ENCODE results near the gene C19orf38.
"Not testable (repeated sequence)": the region's sequence is repeated elsewhere in the genome, so short reads cannot be mapped to it uniquely, and the experiment has no call there.

The C19orf38 gene

GRCh38 chr19:10852098-10852800, 4.0 kb downstream of the C19orf38 start:
- DNase-seq: peak; percentile 63

GRCh38 chr19:10852941-10853340, 4.7 kb downstream of the C19orf38 start:
- no peak for DNase-seq

DNA sequence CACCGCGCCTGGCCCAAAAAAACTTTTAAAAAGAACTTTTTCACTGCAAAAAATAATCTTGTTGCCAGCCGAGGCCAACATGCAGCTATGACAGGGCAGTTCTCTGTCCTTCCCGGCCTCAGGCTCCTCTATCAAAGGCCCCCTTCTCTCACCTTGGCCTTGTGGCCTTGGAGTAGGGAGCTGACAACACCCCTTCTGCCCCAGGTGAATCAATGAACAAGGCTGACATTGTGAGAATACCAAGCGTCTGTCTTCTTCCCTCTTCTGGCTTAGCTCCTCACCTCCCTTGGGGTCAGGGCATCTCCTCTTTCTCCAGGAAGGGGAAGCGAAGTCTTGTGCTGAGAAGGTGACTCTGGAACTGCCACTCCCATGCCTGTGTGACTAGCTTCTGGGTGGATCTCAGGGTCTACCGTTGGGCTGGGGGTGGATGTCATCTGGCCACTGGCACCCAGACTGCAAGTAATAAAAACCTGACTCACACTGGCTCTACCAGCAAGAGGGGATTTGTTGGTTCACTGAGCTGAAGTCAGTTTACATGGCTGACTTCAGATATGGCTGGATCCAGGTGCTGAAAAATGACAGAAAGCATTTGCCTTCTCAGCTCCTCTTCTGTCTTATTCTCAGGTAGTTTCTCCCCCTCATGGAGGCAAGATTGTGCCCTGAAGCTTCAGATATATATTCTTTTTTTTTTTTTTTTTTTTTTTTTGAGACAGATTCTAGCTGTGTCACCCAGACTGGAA, 6.3 kb downstream of the C19orf38 start:
- DNase-seq: no peak

DNA sequence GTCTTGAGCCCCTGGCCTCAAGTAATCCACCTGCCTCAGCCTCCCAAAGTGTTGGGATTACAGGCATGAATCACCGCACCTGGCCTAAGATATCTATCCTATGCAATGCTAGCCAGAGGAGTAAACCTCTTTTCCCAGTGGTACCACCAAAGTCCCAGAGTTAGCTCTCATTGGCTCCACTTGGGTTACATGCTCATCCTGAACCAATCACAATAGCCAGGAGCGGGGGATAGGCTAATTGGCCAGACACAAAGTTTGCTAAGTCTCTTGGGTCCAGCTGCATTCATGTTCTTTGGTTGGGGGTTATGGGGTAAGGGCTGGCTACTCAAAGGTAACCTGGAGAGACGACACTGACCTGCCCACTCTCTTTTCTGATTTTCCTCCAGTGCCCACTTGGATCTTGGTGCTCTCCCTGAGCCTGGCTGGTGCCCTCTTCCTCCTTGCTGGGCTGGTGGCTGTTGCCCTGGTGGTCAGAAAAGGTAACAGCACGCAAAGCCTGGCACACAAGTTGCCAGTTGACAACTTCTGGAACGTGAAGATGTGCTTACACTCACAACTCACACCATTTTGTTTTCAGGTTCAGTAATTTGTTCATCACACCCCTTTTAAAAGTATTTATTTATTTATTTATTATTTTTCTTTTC, 7.8 kb downstream of the C19orf38 start:
- DNase-seq: no peak

DNA sequence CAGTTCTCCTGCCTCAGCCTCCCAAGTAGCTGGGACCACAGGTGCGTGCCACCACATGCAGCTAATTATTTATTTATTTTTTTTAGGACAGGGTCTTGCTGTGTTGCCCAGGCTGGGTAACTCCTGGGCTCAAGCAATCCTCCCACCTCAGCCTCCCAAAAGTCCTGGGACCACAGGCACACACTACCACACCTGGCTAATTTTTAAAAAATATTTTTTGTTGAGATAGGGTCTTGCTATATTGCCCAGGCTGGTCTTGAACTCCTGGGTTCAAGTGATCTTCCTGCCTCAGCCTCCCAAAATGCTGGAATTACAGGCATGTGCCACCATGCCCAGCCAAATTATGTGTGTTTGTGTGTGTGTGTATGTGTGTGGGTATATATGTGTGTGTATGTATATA, 8.7 kb downstream of the C19orf38 start:
- DNase-seq: not testable (repeated sequence)

DNA sequence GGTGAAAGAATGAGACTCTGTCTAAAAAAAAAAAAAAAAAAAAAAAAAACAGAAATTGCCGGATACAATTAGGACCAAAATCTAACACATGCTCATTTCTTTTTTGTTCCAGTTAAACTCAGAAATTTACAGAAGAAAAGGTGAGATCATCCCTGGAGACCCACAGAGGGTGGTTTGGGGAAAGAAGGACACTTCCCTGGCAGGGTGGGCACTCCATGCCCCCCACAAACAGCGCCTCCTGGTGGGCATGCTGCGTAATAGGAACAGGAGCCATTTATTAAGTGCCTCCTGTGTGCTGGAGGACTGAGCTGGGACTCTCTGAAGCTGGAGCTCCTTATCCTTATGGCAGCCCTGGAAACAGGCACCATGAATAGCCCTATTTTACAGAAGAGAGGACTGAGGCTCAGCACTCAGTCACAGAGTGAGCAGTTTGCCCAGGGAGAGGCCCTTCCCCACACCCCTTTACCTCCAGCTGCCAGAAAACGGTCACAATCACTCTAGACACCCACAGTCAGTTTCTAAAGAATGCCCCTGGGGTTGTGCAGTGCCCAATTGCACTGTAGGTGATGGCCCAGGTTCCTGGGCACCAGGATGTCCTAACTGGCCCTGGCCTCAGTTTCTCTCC, 10.1 kb downstream of the C19orf38 start:
- peak; percentile 20 for DNase-seq

- DNase-seq: peak; percentile 15
Observed at GRCh38 chr19:10861103-10861651, 13.0 kb downstream of the C19orf38 start.

GRCh38 chr19:10862561-10863106, 14.4 kb downstream of the C19orf38 start:
- no peak for DNase-seq

DNA sequence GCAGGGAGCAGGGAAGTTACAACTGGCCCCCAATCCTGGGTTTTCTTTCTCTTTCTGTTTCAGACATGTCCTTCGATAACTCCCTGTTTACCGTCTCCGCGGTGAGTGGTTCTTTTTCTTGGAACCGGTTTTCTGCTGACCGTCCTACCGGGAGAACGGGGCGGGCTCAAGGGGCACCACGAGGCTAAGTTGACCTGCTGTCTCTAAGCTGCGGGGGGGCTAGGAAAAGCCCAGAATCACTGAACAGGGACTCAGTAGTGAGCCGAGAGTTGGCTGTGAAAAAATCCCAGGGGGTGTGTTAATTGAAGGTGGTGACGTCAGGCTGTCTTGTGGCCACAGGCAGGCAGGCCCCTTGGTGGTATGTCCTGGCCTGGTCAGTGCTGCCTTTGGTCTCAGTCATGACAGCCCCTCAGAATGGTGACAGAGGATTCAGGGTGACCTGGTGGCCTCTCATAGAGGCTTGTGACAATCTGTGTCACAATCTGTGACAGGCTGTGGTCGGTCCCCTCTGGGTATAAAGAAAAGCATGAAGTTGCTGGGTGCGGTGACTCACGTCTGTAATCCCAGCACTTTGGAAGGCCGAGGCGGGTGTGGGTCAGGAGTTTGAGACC, 15.0 kb downstream of the C19orf38 start:
- peak; percentile 20 for DNase-seq

DNA sequence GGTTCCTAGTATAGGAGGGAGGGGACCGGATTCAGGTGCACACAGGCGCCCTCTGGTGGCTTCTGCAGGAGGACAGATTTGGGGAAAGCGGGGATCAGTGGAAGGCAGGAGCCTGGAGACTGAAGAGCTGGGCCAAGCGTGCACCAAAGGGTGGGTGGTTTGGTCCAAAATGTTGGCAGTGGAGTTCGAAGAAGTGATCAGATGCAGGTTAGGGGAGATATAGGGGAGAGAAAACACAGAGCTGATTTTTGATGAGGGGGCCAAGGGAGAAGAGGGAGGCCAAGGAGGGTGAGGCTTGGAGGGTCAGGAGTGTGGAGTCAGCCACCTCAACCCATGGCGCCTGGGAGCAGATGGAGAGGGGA, 16.3 kb downstream of the C19orf38 start:
- DNase-seq: peak; percentile 69

GRCh38 chr19:10866495-10866894, 18.3 kb downstream of the C19orf38 start:
- DNase-seq: no peak

DNA sequence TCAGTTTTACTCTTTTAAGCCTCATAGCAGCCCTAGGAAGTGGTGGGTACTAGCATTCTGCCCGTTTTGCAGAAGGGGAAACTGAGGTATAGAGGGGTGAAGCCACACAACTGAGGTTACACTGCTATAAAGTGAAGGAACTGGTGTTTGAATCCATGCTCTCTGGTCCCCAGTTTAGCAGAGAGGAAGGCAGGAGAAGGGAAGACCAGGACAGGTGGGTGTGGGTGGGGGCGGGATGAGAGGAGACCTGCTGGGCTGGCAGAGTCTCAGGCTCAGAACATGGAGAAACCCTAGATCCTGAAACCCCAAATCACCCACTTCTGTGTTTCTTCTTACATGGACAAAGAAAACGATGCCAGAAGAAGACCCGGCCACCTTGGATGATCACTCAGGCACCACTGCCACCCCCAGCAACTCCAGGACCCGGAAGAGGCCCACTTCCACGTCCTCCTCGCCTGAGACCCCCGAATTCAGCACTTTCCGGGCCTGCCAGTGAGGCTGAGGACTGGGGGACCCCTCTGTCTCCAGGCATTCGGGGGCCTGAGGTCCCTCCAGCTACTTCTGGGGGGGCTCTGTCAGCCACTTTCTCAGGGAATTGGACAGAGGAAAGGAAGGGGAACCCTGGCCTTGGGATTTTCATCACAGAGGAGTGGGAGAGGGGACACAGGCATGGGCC, 20.8 kb downstream of the C19orf38 start:
- no peak for DNase-seq

DNA sequence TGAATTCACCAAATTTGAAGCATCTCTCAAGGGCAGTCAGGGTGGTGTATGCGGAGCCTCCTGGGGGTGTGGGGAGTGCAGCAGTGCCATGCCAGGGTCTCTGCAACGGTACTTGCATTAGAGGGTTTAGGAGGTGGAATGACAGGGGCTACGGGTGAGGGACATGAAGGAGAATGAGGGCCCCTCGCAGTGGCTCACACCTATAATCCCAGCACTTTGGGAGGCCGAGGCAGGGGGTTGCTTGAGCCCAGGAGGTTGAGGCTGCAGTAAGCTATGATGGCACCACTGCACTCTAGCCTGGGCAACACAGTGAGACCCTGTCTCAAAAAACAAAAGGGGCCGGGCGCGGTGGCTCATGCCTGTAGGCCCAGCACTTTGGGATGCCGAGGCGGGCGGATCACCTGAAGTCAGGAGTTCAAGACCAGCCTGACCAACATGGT, 21.7 kb downstream of the C19orf38 start:
- DNase-seq: not testable (repeated sequence)

DNA sequence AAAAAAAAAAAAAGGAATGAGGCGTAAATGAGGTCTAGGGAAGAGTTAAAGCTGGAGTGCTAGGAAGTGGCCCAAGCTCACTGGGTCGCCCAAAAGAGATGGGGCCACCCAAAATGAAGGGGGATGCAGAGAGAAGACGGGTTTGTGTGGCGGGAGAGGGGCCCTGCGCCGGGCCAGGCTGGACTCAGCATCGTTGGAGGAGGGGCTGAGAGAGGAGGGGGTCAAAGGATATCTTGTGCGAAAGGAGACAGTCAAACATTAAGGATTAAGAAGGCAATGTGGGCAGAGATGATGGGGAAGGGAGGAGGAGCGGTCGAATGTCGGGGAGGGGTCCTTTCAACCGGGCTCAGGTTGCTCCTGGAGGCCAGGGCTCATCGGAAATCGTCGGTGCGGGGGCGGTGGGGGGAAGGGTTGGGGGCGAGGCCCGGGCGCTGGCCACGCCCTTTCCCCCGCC, 22.3 kb downstream of the C19orf38 start:
- DNase-seq: no peak

GRCh38 chr19:10870955-10871603, 22.9 kb downstream of the C19orf38 start, which contains the start of gene CARM1:
TSS of gene CARM1 (plus strand) at chr19:10871553. CDS start at chr19:10871703, 150 bp downstream.
- peak; percentile 99 for DNase-seq

DNA sequence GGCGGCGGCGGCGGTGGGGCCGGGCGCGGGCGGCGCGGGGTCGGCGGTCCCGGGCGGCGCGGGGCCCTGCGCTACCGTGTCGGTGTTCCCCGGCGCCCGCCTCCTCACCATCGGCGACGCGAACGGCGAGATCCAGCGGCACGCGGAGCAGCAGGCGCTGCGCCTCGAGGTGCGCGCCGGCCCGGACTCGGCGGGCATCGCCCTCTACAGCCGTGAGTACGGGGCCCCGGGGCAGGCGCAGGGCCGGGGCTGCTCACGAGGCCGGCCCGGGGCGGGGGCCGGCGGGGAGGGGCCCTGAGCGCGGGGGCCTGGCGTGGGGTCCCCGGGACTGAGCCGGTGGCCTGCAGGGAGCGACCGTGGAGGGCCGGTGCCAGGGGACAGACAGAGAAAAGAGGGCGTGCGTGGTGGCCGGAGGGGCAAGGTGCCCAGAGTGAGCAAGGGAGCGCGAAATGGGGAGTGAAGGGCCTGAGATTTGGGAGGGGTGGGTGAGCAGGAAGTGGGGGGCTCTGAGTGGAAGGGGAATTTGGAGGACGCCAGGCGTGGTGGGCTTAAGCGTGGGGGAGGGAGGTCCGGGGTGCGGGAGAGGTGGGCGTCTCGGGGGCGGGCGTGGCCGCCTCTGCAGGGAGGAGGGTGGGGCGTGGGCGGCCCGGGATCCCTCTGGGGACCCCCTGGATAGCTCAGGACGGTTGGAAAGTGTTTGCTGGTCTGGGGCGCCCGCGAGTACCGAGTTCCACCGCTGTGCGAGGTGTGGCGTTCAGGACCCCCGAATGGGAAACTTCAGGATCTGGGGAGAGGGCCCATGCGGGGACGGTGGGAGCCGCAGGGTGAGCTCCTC, 23.7 kb downstream of the C19orf38 start:
- peak; percentile 21 for DNase-seq

DNA sequence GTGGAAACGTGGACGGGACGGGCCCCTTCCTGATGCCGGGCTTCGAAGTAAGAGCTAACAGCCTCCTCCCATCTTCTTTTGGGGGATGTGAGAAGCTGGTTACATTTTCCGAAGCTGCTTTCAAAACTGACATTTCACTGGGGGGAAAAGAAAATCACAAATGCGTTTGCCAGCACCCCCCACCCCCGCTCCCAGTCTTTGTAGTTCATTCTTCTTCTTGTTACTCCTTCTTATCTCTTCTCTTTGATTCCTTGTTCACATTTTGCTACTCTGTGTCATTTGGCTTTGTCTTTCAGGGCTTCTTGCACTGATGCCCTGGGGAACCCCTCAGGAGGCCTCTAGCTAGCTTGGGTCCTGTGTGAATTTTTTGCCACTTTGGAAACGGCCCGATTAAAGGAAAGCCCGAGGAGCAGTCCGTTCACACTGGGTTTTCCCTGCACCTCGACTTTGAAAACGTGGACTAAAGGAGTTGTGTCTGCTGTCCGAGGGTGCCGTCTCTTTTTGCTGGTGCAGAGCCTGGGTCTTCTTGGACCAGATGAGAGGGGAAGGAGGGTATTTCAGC, 24.4 kb downstream of the C19orf38 start:
- no peak for DNase-seq

DNA sequence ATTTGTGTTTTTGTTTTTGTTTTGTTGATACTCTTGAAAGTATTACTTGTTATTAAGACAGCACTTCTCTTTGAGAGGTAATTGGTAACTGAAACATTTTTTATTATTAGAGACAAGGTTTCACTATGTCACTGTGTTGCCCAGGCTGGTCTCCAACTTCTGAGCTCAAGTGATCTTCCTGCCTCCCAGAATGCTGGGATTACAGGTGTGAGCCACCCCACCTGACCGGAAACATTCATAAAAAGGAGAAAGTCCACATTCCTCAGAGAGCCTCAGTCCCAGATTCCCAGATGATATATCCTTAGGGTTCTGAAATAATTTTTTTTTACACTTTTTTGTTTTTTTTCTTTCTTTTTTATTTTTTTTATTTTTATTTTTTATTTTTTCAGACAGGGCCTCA, 25.8 kb downstream of the C19orf38 start:
- DNase-seq: no peak

GRCh38 chr19:10876459-10877240, 28.4 kb downstream of the C19orf38 start:
- no peak for DNase-seq
